ENCODE results near the gene KIF13A.
"Not testable (repeated sequence)": the region's sequence is repeated elsewhere in the genome, so short reads cannot be mapped to it uniquely, and the experiment has no call there.

KIF13A gene

DNA sequence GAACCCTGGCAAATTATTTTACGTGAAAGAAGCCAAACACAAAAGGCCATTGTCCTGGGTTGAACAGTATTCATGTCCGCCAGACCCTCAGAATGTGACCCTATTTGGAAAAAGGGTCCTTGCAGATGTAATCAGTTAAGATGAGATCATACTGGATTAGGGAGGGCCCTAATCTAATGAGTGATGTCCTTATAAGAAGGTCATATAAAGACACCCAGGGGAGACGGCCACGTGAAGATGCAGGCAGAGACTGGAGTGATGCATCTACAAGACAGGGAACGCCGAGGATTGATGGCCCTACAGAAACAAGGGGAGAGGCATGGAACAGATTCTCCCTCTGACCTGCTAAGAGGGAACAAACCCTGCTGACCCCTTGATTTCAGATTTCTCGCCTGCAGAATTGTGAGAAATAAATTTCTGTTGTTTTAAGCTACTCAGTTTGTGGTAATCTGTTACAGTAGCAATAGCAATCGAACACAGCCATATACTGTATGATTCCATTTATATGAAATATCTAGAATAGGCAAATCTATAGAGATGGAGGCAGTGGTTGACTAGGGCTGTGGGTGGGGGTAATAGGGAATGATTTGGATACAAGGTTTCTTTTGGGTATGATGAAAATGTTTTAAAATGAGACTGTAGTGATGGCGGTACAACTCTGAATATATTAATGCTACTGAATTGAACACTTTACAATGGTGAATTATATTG lies 147.8 kb downstream of the KIF13A start:
- no peak for DNase-seq

GRCh38 chr6:17836293-17836692 lies 151.1 kb downstream of the KIF13A start:
- no peak for DNase-seq

DNA sequence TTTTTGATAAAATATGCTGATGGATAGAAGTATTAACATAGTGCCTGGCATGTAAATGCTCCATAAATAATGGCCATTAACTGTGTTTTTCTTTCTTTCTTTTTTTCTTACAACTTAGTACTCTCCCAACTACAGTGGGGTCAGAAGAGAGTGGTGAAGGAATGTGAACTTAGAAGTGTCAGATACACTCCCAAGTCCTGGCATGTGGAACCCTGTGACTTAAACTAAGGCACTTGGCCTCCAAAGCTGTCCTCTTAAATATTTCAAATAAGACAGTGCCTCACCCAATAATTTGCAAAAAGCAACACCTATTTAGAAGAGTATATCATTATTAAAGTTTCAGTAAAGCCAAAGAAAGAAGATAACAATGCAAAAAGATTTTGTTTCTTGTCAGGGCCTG lies 151.7 kb downstream of the KIF13A start:
- no peak for DNase-seq

DNA sequence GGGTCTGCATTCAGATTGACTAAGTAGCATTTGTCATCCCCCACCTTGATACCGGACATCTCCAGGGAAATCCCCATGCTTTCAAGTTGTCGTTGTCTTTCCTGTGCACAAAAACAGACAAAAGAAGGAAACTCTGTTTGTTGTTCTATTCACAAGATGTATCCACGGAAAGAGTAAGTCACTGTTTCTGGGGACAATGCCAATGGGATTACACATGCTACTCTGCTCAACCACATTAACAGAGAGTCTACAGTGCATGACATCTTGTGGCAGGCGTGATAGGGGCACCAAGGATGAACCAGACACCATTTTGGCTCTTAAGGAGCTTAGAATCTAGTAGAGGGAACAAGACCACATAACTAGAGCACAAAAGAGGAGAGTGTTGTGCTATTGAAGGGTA lies 156.3 kb downstream of the KIF13A start:
- no peak for DNase-seq

- DNase-seq = no peak
These were observed 157.5 kb downstream of the KIF13A start for GRCh38 chr6:17829905-17830304.

GRCh38 chr6:17828149-17828548 lies 159.3 kb downstream of the KIF13A start:
- no peak for DNase-seq

GRCh38 chr6:17826301-17826700 lies 161.1 kb downstream of the KIF13A start:
- DNase-seq = no peak

DNA sequence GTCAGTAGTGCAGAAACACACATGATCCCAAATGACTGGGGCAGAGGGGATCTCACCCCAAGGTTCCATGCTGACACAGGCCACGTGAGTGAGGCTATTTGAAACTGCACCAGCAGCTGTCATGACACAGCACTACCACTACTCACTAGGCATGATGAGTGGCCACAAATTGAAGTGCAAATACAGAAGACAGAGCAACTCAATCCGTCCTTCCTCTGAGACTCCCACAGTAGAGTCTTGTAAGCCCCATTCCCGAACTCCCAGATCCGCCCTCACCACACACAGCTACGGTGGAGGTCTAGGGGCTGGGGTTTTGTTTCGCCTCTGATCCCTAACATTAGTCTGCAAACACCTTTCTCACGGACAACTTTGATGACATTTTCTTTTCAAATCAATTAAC lies 167.4 kb downstream of the KIF13A start:
- DNase-seq = no peak

GRCh38 chr6:17817763-17818162 lies 169.7 kb downstream of the KIF13A start:
- no peak for DNase-seq

DNA sequence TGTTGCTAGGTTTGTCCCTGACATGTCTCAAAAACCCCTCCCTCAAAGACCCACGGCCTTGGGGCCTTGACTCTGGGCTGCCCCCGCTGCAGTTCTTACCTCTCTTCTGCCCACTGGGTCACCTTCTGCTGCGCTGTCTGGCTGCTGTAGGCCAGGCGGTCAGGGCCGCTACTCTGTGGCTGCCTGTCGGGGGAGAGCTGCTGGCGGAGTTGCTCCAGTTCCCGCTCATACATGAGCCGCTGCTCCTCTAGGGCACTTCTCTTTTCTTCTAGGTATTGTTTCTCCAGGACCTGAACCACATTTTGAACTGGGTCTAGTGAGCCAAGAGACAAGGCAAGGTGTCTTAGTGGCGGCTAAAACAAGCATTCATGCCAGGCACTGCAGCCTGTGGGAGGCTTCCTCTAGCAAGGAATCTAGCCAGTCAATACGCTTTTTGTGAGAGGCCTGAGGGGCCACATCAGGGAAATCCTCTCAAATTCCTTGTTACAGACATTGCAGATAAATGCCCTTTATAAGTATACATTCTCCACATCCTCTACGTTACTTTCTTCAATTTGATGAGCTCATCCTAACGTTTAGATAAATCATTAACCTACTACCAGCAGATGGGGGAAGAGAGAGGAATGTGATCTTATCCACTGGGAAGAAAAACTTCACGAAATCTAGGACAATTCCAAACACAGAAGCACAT lies 170.4 kb downstream of the KIF13A start:
- DNase-seq = no peak

- no peak for DNase-seq
These were observed 173.9 kb downstream of the KIF13A start for GRCh38 chr6:17813542-17813941.

DNA sequence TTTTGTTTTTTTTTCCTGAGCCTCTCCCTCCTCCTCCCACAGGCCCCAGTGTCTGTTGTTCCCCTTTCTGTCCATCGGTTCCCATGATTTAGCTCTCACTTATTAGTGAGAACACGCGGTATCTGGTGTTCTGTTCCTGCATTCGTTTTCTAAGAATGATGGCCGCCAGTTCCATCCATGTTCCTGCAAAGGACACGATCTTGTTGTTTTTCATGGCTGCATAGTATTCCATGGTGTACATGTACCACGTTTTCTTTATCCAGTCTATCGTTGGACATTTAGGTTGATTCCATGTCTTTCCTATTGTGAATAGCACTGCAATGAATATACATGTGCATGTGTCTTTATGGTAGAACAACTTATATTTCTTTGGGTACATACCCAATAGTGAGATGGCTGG lies 175.1 kb downstream of the KIF13A start:
- DNase-seq = no peak

- DNase-seq = no peak
These were observed 178.8 kb downstream of the KIF13A start for GRCh38 chr6:17808609-17809008.

- DNase-seq = not testable (repeated sequence)
These were observed 180.0 kb downstream of the KIF13A start for GRCh38 chr6:17807431-17807830.

GRCh38 chr6:17803409-17803808 lies 184.0 kb downstream of the KIF13A start:
- no peak for DNase-seq

DNA sequence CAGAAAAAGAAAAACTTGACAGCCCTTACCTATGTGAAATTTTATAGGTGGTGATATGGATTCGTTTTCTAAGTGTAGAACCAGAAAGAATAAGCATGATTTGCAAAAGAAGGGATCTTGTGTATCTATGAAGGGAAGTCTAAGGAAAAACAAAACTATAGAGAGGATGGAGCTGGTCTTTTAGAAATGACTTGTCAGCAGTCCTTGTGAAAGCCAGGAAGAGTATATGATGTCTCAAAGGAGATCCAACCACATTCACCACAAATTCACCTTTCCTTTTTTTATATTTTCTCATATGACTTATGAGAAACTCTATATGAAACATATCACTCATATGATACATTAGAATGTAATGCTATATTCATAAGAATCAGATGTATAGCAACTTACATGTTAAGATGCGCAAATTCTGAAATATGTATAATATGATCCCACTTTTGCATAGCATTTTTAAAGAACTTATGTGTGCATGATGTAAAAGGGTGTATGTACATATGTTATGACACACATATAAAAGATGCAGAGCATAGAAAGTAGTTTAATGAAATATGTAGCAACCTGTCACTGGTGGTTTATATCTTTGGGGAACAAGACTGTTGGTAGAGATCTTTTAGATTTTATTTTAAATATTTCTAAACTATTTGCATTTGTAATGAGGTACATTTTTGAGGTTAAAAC lies 188.8 kb downstream of the KIF13A start:
- DNase-seq = no peak

DNA sequence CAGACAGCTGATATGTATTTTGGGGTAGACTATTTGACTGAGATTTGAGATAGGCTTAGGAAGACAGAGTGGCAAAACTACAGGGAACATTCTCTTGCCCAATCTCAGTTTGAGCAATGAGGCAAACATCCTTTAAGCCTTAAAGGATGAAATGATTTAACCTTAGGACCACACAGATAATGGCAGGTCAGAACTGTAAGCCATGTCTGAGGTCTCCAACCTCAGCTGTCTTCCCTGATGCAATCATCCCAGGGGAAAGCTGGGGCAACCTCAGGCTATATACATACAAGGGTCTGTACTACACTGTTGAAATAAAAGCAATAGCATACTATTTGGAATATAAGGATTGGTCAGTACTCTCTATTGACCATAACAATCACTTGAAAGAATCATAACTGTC lies 196.9 kb downstream of the KIF13A start:
- DNase-seq = no peak

GRCh38 chr6:17785094-17785787 lies 202.2 kb downstream of the KIF13A start:
- no peak for DNase-seq

- no peak for DNase-seq
These were observed 207.4 kb downstream of the KIF13A start for GRCh38 chr6:17780061-17780460.

DNA sequence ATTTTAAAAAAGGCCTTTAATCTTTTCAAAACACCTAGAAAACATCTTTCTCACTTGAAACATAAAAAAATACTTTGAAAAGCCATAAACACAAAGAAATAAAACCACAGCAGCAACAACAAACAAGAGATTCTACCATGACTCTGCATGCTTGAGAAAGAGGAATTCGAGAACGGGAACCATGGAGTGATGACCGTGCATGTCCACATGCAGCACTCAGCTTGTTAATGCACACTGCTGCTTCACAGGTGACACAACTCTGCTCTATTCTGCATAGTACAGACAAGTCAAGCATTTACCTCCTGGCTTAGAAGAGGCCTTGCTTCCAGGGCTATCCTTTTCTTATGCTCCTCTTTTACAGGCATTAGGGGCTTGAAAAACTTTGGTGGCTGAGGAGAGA lies 215.8 kb downstream of the KIF13A start:
- DNase-seq = no peak

DNA sequence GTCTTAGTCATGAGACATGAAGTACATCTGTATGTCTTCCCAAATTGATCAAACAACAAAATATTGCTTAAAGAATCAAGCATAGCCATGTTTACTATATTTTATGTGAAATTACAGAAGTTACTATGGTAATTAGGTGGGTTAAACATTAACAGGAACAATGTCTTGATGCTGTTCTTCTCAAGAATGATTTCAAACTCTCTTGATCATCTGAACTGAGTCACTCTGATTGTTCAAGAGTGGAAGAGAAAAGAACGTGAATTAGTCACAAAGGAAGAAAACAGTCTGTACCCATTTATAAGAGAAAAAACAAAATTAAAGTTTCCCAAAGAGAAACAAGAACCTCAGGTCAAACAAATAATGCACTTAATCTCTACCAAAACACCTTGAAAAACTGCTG lies 218.6 kb downstream of the KIF13A start:
- DNase-seq = no peak

DNA sequence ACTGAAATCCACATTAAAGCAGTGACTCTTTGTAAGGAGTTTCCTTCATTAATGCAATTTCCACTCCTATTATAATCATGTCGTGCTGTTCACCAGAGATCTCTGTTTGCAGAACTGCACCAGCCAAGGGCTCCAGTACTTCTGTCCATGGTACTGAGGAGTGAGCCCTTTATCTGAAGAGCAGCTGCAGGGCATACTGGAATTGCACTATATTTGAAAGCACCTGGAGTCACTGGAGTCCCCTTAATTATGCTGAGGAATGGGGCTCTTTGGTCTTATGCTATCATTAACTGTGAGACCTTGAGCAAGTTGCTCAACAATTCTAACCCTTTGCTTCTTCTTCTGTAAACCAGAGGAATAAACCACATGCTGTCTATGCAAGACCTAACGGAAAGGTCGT lies 219.0 kb downstream of the KIF13A start:
- DNase-seq = no peak

DNA sequence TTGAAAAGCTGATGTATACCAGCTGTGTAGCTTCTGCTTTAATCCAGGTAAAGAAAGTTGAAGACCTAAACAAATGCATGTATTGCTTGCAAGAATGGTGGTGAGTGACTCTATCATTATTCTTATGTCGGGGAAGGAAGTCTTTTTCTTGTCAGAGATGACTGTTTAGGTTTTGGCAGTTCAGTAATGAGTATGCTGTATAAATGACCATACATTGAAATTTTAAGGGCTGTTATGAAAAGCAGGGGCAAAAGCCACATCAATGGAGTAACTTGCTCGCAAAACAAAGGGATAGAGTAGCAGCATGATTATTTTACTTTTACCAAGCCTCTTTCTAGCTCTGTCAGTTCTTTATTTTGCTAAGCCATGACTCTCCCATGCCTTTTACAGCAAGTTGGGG lies 224.8 kb downstream of the KIF13A start:
- no peak for DNase-seq

DNA sequence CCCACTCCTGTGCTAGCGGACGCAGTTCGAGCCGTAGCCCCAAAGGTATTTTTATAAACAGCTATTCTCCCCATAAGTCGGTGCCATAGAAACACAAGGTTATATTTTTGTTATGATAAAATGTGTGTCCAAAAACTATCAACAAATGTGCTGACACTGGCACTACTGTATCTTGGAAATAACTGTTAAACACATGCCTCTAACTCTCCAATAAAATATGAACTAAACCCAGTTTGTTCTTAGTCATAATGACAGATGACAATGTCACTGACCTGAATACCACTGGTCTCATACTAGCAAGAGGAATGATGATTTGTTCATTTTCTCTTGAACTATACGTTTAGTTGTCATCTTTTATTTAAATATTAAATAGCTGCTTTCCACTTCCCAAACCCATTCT lies 229.3 kb downstream of the KIF13A start:
- no peak for DNase-seq

Data from activated effector memory CD4-positive, alpha-beta T cell treated with Interleukin-2 at 50 U/mL for 16 hours (primary cell).